ENCODE results near the gene SLC35F5. TPM values are rescaled to one million over a fixed set of nuclear protein-coding genes. Genes with fewer than 3 reads are reported as not detected.
A peak's percentile ranks its signal among the peaks of the same experiment; 100 is the strongest.
"Not testable (repeated sequence)": the region's sequence is repeated elsewhere in the genome, so short reads cannot be mapped to it uniquely, and the experiment has no call there.

The SLC35F5 gene
- polyA plus RNA-seq (ENCODE audit: insufficient read length in 3 of 3), result 100 to 1,000 TPM; 137 to 153 (median 148) TPM

- peak; percentile 67 to 82 (median 82) for DNase-seq (ENCODE audit: low read depth in 3 of 3, low spot score in 2 of 3)
These were observed at the start of gene SLC35F5 for GRCh38 chr2:113756355-113757137. SLC35F5 (minus strand) TSS chr2:113756642; CDS start chr2:113756409, 233 bp downstream.

GRCh38 chr2:113799375-113799774 lies 42.9 kb upstream of the SLC35F5 start:
- no peak for DNase-seq (ENCODE audit: low read depth in 3 of 3, low spot score in 2 of 3)

- no peak for DNase-seq (ENCODE audit: low read depth in 3 of 3, low spot score in 2 of 3)
These were observed 40.8 kb upstream of the SLC35F5 start for GRCh38 chr2:113797237-113797636.

- no peak for DNase-seq (ENCODE audit: low read depth in 3 of 3, low spot score in 2 of 3)
These were observed 40.2 kb upstream of the SLC35F5 start for GRCh38 chr2:113796592-113797175.

- DNase-seq (ENCODE audit: low read depth in 3 of 3, low spot score in 2 of 3), result no peak
These were observed 39.0 kb upstream of the SLC35F5 start for GRCh38 chr2:113795405-113795920.

GRCh38 chr2:113791697-113792590 lies 35.5 kb upstream of the SLC35F5 start:
- peak; percentile 7 to 29 (median 12) for DNase-seq (ENCODE audit: low read depth in 3 of 3, low spot score in 2 of 3)

- DNase-seq (ENCODE audit: low read depth in 3 of 3, low spot score in 2 of 3), result no peak
These were observed 28.6 kb upstream of the SLC35F5 start for GRCh38 chr2:113784823-113785744.

- DNase-seq (ENCODE audit: low read depth in 3 of 3, low spot score in 2 of 3), result no peak
These were observed 24.0 kb upstream of the SLC35F5 start for GRCh38 chr2:113780472-113780871.

- DNase-seq (ENCODE audit: low read depth in 3 of 3, low spot score in 2 of 3), result no peak
These were observed 20.9 kb upstream of the SLC35F5 start for GRCh38 chr2:113777371-113777770.

- no peak for DNase-seq (ENCODE audit: low read depth in 3 of 3, low spot score in 2 of 3)
These were observed 20.5 kb upstream of the SLC35F5 start for GRCh38 chr2:113776949-113777348.

- not testable (repeated sequence) for DNase-seq (ENCODE audit: low read depth in 3 of 3, low spot score in 2 of 3)
These were observed 18.2 kb upstream of the SLC35F5 start for GRCh38 chr2:113774616-113775015.

GRCh38 chr2:113770929-113771328 lies 14.5 kb upstream of the SLC35F5 start:
- no peak for DNase-seq (ENCODE audit: low read depth in 3 of 3, low spot score in 2 of 3)

GRCh38 chr2:113769555-113769954 lies 13.1 kb upstream of the SLC35F5 start:
- DNase-seq (ENCODE audit: low read depth in 3 of 3, low spot score in 2 of 3), result no peak

- DNase-seq (ENCODE audit: low read depth in 3 of 3, low spot score in 2 of 3), result no peak
These were observed 12.3 kb upstream of the SLC35F5 start for GRCh38 chr2:113768770-113769169.

GRCh38 chr2:113767811-113768460 lies 11.5 kb upstream of the SLC35F5 start:
- DNase-seq (ENCODE audit: low read depth in 3 of 3, low spot score in 2 of 3), result no peak

GRCh38 chr2:113765276-113765675 lies 8.8 kb upstream of the SLC35F5 start:
- no peak for DNase-seq (ENCODE audit: low read depth in 3 of 3, low spot score in 2 of 3)

GRCh38 chr2:113762377-113763118 lies 6.1 kb upstream of the SLC35F5 start:
- no peak for DNase-seq (ENCODE audit: low read depth in 3 of 3, low spot score in 2 of 3)

GRCh38 chr2:113760400-113760799 lies 4.0 kb upstream of the SLC35F5 start:
- DNase-seq (ENCODE audit: low read depth in 3 of 3, low spot score in 2 of 3), result peak in 1 of 3 donors; percentile 4

Data from right renal cortex interstitium (tissue), 3 donors.